H1 (cell line): ENCODE data around the gene ARRB1. TPM values are rescaled to one million over a fixed set of nuclear protein-coding genes. Genes with fewer than 3 reads are reported as not detected.

Experiments used
- CTCF ChIP-seq, 3 experiments: IDR thresholded peaks; 1 replicate in 2 of 3; 2 replicates in 1 of 3; pipeline versions ENCODE4 v1.5.1 to v1.6.1; 2011; ENCODE audit warnings: low read length in 3 of 3, mild to moderate bottlenecking in 3 of 3, inconsistent platforms in 2 of 3, low read depth in 1 of 3, moderate library complexity in 1 of 3; ENCODE audit not compliant: insufficient read depth in 1 of 3; ENCODE audit errors: control extremely low read depth in 1 of 3
- MAX ChIP-seq: IDR thresholded peaks from 2 replicates; pipeline ENCODE4 v1.6.1; 2012; ENCODE audit warnings: inconsistent platforms
- SIN3A ChIP-seq, 2 experiments: IDR thresholded peaks in 1 of 2; conservative IDR thresholded peaks in 1 of 2; 2 replicates each; pipeline ENCODE4 v1.6.1; 2011 to 2012; ENCODE audit warnings: low read length in 2 of 2, improper control_type of control experiment in 1 of 2, low read depth in 1 of 2, mild to moderate bottlenecking in 1 of 2
- polyA plus RNA-seq, 7 experiments: library from polyadenylated mRNA; depleted of rRNA in 3 of 7; stranded (reverse) in 5 of 7; unstranded in 2 of 7; fragments of >200 nt in 5 of 7; fragments of 200-250 nt in 2 of 7; gene quantifications; 1 replicate in 5 of 7; 2 replicates in 1 of 7; 4 replicates in 1 of 7; pipeline versions ENCODE4 v1.2.1 to v1.2.3, GENCODE V29; 2011 to 2013; ENCODE audit warnings: missing spikeins in 2 of 7, mixed read lengths in 2 of 7
- total RNA-seq: library from RNA; stranded (reverse); fragmentation: NEBNext Ultra II Directional; extraction: Animal tissue kit (Norgen Biotek cat#: 25700); gene quantifications from 2 replicates; pipeline ENCODE4 v1.2.1, GENCODE V29; 2021

ARRB1 gene
- total and polyA plus RNA-seq, 2 of the 8 experiments (the other 6 are each of a cell fraction or from before 2014, with no cell fraction given) = 9.4 to 31.8 TPM

- TF ChIP-seq CTCF (IDR thresholded peaks at IDR 0.05; ENCODE audit: control extremely low read depth in 1 of 3, insufficient read depth in 1 of 3, low read depth in 1 of 3, low read length in 3 of 3) = peak in 2 of 3 experiments; percentile 23 to 24; a peak in 2 of 4 replicates
- TF ChIP-seq MAX = peak; percentile 42; the same call in 1 of the 2 replicates
- TF ChIP-seq SIN3A (conservative IDR thresholded peaks at IDR 0.05 in 1 of 2, IDR thresholded peaks at IDR 0.05 in 1 of 2; ENCODE audit: low read depth in 1 of 2, low read length in 2 of 2) = no peak; a peak in 1 of 4 replicates
Observed at GRCh38 chr11:75350743-75351540, 519 bp downstream of the ARRB1 start (continued).
